CD4-positive, alpha-beta T cell treated with Interleukin-4 for 4 hours (primary cell): ENCODE data around the gene ARMH1.
"Not testable (repeated sequence)": the region's sequence is repeated elsewhere in the genome, so short reads cannot be mapped to it uniquely, and the experiment has no call there.

ENCODE experiments used
- DNase-seq: peaks from one replicate; pipeline ENCODE4 v3.0.0-alpha.2; 2020

Gene ARMH1

GRCh38 chr1:44695671-44696070 is 21.2 kb downstream of the ARMH1 start:
- DNase-seq, result no peak

GRCh38 chr1:44696101-44696500 is 21.6 kb downstream of the ARMH1 start:
- no peak for DNase-seq

GRCh38 chr1:44696789-44697345 is 22.4 kb downstream of the ARMH1 start:
- DNase-seq, result peak; percentile 39

GRCh38 chr1:44698138-44698537 is 23.6 kb downstream of the ARMH1 start:
- DNase-seq, result no peak

GRCh38 chr1:44699375-44699774 is 24.9 kb downstream of the ARMH1 start:
- DNase-seq, result not testable (repeated sequence)

- no peak for DNase-seq
Observed at GRCh38 chr1:44700573-44700972, 26.1 kb downstream of the ARMH1 start.

GRCh38 chr1:44701141-44701573 is 26.6 kb downstream of the ARMH1 start:
- DNase-seq, result no peak

- DNase-seq, result no peak
Observed at GRCh38 chr1:44705470-44705869, 31.0 kb downstream of the ARMH1 start.

- DNase-seq, result no peak
Observed at GRCh38 chr1:44705938-44706337, 31.4 kb downstream of the ARMH1 start.

GRCh38 chr1:44707112-44707881 is 32.8 kb downstream of the ARMH1 start:
- no peak for DNase-seq

GRCh38 chr1:44707959-44708831 is 33.7 kb downstream of the ARMH1 start:
- peak; percentile 59 for DNase-seq

- no peak for DNase-seq
Observed at GRCh38 chr1:44713321-44713781, 38.8 kb downstream of the ARMH1 start.

- DNase-seq, result no peak
Observed at GRCh38 chr1:44714532-44714931, 40.0 kb downstream of the ARMH1 start.

- peak; percentile 76 for DNase-seq
Observed at GRCh38 chr1:44714944-44715571, 40.5 kb downstream of the ARMH1 start.

GRCh38 chr1:44717156-44717555 is 42.6 kb downstream of the ARMH1 start:
- DNase-seq, result no peak

- no peak for DNase-seq
Observed at GRCh38 chr1:44717653-44718052, 43.1 kb downstream of the ARMH1 start.

GRCh38 chr1:44718091-44718490 is 43.6 kb downstream of the ARMH1 start:
- no peak for DNase-seq

- no peak for DNase-seq
Observed at GRCh38 chr1:44719318-44719717, 44.8 kb downstream of the ARMH1 start.

- DNase-seq, result no peak
Observed at GRCh38 chr1:44720281-44720680, 45.8 kb downstream of the ARMH1 start.

- peak; percentile 84 for DNase-seq
Observed at GRCh38 chr1:44721485-44722361, 47.2 kb downstream of the ARMH1 start.

GRCh38 chr1:44723064-44723463 is 48.5 kb downstream of the ARMH1 start:
- no peak for DNase-seq
